HG03558 (cell line): ENCODE results near the gene KRTAP10-6.
"Not testable (repeated sequence)": the region's sequence is repeated elsewhere in the genome, so short reads cannot be mapped to it uniquely, and the experiment has no call there.

ENCODE experiments used
- ATAC-seq: cut with Tn5 transposase; IDR thresholded peaks from one replicate; pipeline ENCODE4 v1.9.1; 2021; ENCODE audit warnings: moderate number of reproducible peaks; ENCODE audit not compliant: unreplicated experiment; ENCODE audit errors: extremely low read depth

KRTAP10-6 gene

DNA sequence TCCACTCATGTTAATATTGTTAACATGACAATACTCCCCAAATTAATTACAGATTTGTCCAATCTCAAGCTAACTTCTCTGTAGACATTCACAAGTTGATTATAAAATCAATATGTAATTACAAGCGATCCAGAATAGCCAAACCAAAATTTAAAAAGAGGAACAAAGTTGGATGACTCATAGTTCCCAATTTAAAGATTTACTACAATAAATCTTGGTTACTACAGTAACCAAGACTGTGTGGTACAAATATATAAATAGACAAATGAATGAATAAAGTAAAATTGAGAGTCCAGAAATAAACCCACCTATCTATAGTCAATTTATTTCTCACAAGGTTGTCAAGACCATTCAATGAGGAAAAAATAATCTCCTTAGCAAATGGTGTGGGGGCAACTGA is 25.9 kb downstream of the KRTAP10-6 start:
- ATAC-seq, result no peak

DNA sequence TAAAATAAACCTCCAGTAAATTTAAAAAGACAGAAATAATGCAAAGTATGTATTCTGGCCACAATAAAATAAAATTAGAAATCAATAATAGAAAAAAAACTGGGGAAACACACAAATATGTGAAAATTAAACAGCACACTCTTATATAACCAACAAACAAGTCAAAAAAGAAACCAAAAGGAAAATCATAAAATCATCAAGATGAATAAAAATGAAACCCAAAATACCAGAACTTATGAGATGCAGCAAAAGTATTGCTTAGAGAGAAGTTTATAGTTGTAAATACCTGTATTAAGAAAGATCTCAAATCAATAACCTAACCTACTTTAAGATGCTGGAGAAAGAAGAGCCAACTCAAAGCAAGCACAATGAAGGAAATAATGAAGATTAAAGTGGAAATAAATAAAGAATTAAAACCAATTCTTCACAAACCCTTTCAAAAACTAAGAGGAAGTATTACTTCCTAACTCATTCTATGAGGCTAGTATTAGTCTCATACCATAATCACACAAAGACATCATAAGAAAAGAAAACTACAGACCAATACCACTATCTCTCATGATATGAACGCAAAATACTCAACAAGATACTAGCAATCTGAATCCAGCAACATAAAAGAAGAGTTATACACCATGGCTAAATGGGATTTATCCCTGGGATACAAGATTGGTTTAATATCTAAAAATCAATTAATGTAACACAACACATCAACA is 27.3 kb downstream of the KRTAP10-6 start:
- no peak for ATAC-seq

- no peak for ATAC-seq
Observed at GRCh38 chr21:44564099-44564498, 28.2 kb downstream of the KRTAP10-6 start.

DNA sequence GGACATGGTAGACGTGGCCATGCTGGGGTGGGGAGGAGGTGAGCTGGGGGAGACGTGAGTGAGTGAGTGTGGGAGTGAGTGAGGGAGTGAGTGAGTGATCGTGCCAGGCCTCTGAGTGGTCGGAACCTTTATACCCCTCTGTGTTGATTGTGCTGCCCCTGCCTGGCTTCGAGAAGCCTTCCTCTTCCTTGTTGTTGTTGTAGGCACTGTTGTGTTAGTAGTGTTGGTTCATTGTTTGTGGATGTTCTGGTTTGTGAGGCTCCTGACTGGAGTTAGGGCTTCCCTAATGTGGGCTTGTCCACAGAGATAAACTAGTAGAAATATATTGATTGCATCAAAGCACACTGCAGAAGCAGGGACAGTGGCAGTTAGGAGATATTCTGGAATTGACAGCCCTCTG is 33.6 kb downstream of the KRTAP10-6 start, which contains the start of gene KRTAP10-3:
Gene KRTAP10-3, minus strand, starts transcription at position 101 of the 400 bp plus-strand sequence. Its CDS starts 80 bp downstream, at position 21.
- no peak for ATAC-seq

- not testable (repeated sequence) for ATAC-seq
Observed at GRCh38 chr21:44558329-44558675, 34.0 kb downstream of the KRTAP10-6 start.

DNA sequence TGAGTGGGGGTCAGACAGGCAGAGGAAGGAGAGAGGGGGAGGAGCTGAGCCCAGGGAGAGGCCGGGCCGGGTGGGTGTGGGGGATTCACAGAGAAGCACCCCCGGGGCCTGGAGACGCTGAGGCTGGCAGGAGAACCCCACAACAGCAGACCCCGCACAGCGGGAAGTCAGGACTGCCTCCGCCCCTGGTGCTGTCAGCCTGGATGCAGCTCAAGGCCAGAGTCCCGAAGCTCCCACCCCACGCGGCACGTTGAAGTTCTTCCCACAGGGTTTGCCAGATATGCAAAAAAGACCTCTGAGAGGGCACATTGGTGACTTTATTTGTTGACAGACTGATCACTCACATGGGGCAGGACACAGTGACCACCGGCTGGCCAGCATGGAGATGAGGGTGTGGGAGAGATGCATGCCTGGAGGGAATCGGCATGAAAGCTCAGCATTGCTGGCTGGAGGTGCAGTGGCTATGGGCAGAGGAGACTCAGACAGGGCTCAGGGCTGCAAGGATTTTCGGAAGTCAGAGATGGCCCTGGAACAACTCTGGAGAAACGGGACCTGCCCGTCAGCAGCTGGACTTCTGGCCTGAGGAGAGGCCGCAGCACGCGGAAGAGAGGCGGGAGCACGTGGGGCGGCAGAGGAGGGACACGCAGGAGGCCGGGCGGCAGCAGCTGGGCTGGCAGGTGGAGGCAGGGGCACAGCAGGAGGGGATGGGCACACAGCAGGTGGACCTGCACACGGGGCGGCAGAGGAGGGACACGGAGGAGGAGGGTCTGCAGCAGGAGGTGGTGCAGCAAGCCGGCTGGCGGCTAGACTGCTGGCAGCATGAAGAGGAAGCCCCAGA is 34.6 kb downstream of the KRTAP10-6 start:
- ATAC-seq, result no peak

- ATAC-seq, result no peak
Observed at GRCh38 chr21:44556879-44557278, 35.4 kb downstream of the KRTAP10-6 start.

DNA sequence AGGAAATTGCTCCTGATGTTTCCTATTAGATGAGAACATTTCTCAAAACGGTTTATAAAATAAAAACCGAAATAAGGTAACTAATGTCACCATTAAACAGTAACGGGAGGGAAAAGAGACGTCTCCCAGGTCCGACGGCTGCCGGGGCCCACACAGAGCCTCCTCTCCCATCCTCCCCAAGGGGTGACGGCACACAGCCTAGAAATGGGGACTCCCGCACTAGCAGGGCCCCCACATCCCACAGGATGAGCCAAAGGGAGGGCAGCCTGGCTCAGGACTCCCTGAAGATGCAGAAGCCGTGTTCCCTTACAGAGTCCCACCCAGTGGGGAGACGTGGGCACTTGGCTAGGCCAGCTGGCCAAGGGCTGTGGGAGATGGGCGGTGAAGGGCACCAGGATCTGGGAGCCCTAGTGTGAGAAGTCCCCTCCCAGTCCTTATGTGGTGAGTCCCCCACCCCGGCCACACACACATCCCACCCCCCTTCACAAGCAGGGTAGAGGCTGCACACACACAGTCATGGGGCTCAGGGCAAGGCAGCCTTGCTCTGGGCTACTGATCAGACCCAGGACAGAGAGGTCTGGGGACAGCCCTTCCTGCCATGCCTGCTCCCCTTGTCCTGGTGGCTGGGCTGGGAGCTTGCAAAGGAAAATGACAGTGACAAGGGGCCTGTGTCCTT is 37.0 kb downstream of the KRTAP10-6 start:
- ATAC-seq, result no peak

GRCh38 chr21:44552681-44553080 is 39.6 kb downstream of the KRTAP10-6 start:
- no peak for ATAC-seq

DNA sequence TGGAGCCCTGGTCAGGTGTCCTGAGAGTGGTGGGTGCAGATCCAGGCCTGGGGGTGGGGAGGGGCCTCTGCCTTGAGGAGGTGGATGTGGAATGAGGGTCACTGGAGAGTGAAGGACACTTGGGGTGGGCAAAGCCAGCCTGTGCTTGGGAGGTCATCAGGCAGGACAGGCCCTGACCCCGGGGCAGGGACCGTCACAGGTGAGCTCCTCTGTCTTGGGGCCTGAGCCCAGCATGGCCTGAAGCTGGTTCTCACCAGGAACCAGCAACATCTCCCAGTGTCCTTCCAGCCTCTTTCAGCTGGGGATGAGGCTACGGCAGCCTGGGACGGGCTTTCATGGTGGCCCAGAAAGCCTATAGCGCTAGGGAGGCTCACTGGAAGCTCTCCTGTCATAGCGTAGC is 40.2 kb downstream of the KRTAP10-6 start:
- ATAC-seq, result no peak

- ATAC-seq, result no peak
Observed at GRCh38 chr21:44551340-44551961, 40.9 kb downstream of the KRTAP10-6 start, which contains the start of gene KRTAP10-2. Gene KRTAP10-2, minus strand, starts transcription at chr21:44551505. Its CDS starts 47 bp downstream, at chr21:44551458.

DNA sequence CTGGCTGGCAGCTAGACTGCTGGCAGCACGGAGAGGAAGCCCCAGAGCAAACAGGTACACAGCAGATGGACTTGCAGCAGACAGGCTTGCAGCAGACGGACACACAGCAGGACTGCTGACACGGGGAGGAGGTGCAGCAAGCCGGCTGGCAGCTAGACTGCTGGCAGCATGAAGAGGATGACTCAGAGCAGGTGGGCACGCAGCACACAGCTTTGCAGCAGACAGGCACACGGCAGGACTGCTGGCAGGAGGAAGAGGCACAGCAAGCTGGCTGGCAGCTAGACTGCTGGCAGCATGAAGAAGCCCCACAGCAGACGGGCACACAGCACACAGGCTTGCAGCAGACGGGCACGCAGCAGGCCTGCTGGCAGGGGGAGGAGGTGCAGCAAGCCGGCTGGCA is 41.5 kb downstream of the KRTAP10-6 start:
- no peak for ATAC-seq

DNA sequence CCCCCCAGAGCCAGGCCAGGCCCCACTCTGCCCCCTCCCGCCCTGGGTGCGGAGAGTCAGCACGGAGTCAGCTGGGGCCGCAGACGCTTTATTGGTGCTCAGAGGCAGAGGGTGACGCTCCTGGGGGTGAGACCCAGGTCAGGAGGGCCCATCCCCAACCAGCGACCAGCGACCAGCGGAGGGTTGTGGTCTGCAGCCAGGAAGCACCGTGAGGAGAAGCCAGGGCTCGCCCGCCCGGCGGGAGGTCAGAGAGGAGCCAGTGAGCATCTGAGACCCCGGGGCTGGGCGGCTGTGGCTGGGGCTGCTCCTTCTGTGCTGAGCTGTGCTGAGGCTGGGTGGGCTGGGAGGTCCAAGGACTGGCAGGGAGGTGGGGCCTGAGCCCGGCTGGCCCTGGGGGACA is 42.0 kb downstream of the KRTAP10-6 start:
- not testable (repeated sequence) for ATAC-seq

GRCh38 chr21:44549525-44550211 is 42.6 kb downstream of the KRTAP10-6 start:
- no peak for ATAC-seq

- no peak for ATAC-seq
Observed at GRCh38 chr21:44548922-44549321, 43.4 kb downstream of the KRTAP10-6 start.

DNA sequence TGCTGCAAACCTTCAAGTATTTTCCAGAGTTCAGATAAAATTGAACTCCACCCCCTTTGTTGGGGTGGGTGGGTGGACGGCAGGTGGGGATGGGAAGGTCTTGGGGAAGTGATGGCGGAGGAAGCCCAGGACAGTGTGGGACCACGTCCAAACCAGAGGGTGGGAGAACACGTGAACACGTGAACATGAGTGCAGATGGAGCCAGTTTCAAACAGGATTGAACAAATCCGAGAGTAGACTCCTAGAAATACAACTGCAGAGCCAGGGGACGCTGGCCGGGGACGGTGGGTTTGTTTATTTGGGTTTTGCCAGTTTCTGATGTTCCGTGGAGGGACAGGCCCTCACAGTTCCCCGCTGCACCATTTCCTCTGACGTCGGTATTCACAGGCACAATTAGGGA is 43.9 kb downstream of the KRTAP10-6 start:
- no peak for ATAC-seq

- ATAC-seq, result no peak
Observed at GRCh38 chr21:44547656-44548331, 44.5 kb downstream of the KRTAP10-6 start.

DNA sequence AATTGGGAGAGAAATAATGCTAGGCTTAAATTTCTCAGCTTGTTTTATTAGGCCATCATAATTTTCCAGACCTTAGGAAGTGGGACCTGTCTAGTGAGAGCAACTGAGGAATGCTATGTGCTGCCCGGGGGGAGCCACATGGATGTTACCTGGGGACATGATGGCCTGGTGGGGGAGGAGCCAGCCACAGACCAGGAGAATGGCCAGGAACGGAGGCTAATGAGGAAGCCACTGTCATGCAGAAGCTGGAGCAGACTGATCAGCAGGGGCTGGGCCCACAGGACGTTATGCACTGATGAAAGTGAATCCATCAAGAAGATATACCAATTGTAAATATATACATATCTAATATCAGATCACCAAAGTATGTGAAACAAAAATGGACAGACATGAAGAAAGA is 47.7 kb downstream of the KRTAP10-6 start:
- no peak for ATAC-seq

DNA sequence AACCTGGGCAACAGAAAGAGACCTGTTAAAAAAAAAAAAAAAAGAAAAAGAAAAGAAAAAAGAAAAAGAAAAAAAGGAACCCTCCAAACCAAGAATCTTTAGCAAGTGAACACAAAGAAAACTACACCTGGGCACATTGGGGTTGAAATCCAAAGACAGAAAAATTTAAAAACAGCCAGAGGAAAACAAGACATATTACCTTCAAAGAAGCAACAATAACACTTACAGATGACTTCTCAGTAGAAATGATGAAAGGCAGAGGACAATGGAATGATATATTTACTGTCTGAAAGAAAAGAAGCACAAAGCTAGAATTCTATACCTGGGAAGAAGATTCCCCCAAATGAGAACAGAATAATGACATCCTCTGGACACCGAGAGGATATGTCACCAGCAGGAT is 49.6 kb downstream of the KRTAP10-6 start:
- ATAC-seq, result no peak
